CD4-positive, alpha-beta T cell (primary cell): Measurements from ENCODE around the gene DPM2. TPM values are rescaled to one million over a fixed set of nuclear protein-coding genes. Genes with fewer than 3 reads are reported as not detected.

Experiments
- ATAC-seq: fragments of 200-7000 bp; cut with Tn5 transposase; one replicate; pipeline ENCODE4 v1.10.0; 2022; ENCODE audit warnings: mild to moderate bottlenecking; ENCODE audit not compliant: poor library complexity
- CTCF ChIA-PET: fragments of 350-600 bp; sonication (Branson Sonifier 250); formaldehyde crosslinking; loops from one replicate; lab custom pipeline; 2021; ENCODE audit warnings: antibody characterized with exemption, inconsistent platforms; lab: Charles Lee
- POLR2A ChIA-PET: fragments of 350-600 bp; sonication (Branson Sonifier 250); formaldehyde crosslinking; loops from one replicate; lab custom pipeline; 2021; ENCODE audit warnings: antibody characterized with exemption, inconsistent platforms; lab: Charles Lee
- DNase-seq, 14 experiments: peaks; one replicate each; pipeline ENCODE4 v3.0.0-alpha.2; 2013 to 2020; ENCODE audit warnings: mixed read lengths in 2 of 14
- H3K27ac ChIP-seq, 2 donors: one replicate each; pipeline versions ENCODE4 v1.5.1 to v1.7.0; 2013; ENCODE audit warnings: low read length in 2 of 2, low read depth in 1 of 2, mild to moderate bottlenecking in 1 of 2
- H3K27me3 ChIP-seq, 2 experiments: 1 replicate in 1 of 2; 2 replicates in 1 of 2; pipeline versions ENCODE4 v1.6.1 to v1.7.0; 2013; ENCODE audit warnings: low read length in 2 of 2, control low read depth in 1 of 2, mild to moderate bottlenecking in 1 of 2, moderate library complexity in 1 of 2; ENCODE audit not compliant: insufficient read depth in 2 of 2, control insufficient read depth in 1 of 2
- H3K36me3 ChIP-seq: one replicate; pipeline ENCODE4 v1.6.1; 2013; ENCODE audit warnings: low read length, control low read depth; ENCODE audit not compliant: insufficient read depth
- H3K4me1 ChIP-seq: one replicate; pipeline ENCODE4 v1.6.1; 2013; ENCODE audit warnings: low read length, control low read depth; ENCODE audit not compliant: insufficient read depth
- H3K4me3 ChIP-seq: one replicate; pipeline ENCODE4 v1.5.1; 2013; ENCODE audit warnings: mild to moderate bottlenecking, low read length, moderate library complexity
- H3K9me3 ChIP-seq, 2 experiments: 1 replicate in 1 of 2; 2 replicates in 1 of 2; pipeline versions ENCODE4 v1.6.1 to v1.7.0; 2013; ENCODE audit warnings: low read length in 2 of 2, mild to moderate bottlenecking in 2 of 2, control low read depth in 1 of 2, moderate library complexity in 1 of 2; ENCODE audit not compliant: control insufficient read depth in 1 of 2, insufficient read depth in 1 of 2
- H3K27ac Mint-ChIP-seq: one replicate; pipeline ENCODE4 v1.8.0; 2020; ENCODE audit warnings: mixed read lengths
- H3K27me3 Mint-ChIP-seq: one replicate; pipeline ENCODE4 v1.8.0; 2021; ENCODE audit warnings: mixed read lengths
- H3K36me3 Mint-ChIP-seq: one replicate; pipeline ENCODE4 v1.8.0; 2021; ENCODE audit warnings: low read depth, mixed read lengths
- H3K4me1 Mint-ChIP-seq: one replicate; pipeline ENCODE4 v1.8.0; 2021; ENCODE audit warnings: low read depth, mixed read lengths
- H3K4me3 Mint-ChIP-seq: one replicate; pipeline ENCODE4 v1.8.0; 2020; ENCODE audit warnings: mild to moderate bottlenecking, mixed read lengths
- H3K9me3 Mint-ChIP-seq: one replicate; pipeline ENCODE4 v1.8.0; 2020; ENCODE audit warnings: mixed read lengths
- CTCF ChIP-seq: fragments of 200-600 bp; IDR thresholded peaks from one replicate; pipeline ENCODE4 v1.8.0; 2022; ENCODE audit warnings: antibody characterized with exemption, mild to moderate bottlenecking
- intact Hi-C, 2 experiments: fragments of 100-400 bp; cut with DNase I in 1 of 2; cut with micrococcal nuclease in 1 of 2; formaldehyde crosslinking; loops; one replicate each; pipeline versions ENCODE4 v1.15.1 to v1.9.0; 2023 to 2025; cut with DNase I, micrococcal nuclease
- total RNA-seq, 174 experiments: library from RNA in 2 of 174; stranded (reverse) in 2 of 174; gene quantifications; one replicate each; pipeline ENCODE4 v1.2.3 and lab custom pipeline; 2021 to 2026

DPM2 gene
- total RNA-seq, 2 experiments from 2014 or later, result 41.7 to 47.6 TPM

DNA sequence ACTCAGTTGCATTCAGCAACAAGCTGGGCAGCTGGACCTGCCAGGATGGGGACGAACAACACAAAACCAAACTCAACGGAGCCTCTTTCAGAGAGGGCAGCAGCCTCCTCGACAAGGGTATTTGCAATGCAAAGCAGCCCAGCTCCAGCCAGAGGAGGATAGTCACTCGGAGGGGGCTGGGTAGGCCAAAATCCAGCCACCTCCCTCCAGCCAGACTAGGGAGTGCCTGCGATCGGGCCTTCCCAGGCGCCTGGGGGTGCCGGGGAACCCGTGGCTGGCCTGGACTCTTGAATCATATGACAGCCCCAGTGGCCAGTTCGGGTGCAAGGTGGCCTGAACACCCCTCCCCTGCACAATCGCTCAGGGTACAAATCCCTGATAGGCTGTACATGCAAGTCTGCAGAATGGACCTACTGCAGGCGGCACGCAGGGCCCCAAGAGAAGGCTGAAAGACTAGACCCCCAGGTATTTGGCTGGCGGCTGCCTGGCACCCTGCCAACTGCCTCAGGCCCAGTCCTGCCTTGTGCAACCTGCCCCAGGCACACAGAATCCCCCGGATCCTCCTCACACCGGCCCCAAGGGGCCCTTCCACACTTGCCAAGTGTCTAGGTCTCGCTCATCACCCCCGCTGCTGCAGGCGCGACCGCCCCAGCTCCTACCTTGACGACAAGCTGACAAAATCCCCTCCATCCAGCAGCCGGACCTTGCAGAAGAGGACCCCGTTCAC lies 41.8 kb upstream of the DPM2 start:
- H3K4me3 ChIP-seq, result peak overlapping the region; percentile 67
- H3K27ac Mint-ChIP-seq, result peak overlapping the region; percentile 97

GRCh38 chr9:127979015-127979332 lies 41.3 kb upstream of the DPM2 start:
- intact Hi-C loops, result no loop called here
- H3K4me3 ChIP-seq, result peak overlapping the region; percentile 67
- Mint-ChIP-seq H3K36me3 (peaks cover 66% of the 10 kb centered on the region), H3K4me3 (peak overlapping the region; percentile 91), H3K27me3 (no peaks in the 10 kb centered on the region), H3K27ac (peak overlapping the region; percentile 97), H3K9me3 (no peaks in the 10 kb centered on the region), H3K4me1 (peaks cover 59% of the 10 kb centered on the region)
- H3K36me3 ChIP-seq, result peaks cover 40% of the 10 kb centered on the region
- TF ChIP-seq CTCF, result no peak
- no peaks in the 10 kb centered on the region for H3K27me3 ChIP-seq
- peaks cover 71% of the 10 kb centered on the region for H3K4me1 ChIP-seq
- peak in 1 of 14 experiments; percentile 14 for DNase-seq
- ChIA-PET POLR2A (interaction anchor here (0.9 to 34.9 kb wide), 8 partner anchors 10 to 89 kb away, joined by 3 to 1020 read pairs (median 56); partner anchors contain the start of genes NAIF1 and SLC25A25), CTCF (interaction anchor here (1.0 to 4.0 kb wide), 6 partner anchors 9 to 56 kb away, joined by 3 to 24 read pairs (median 4); no protein-coding TSS in a partner anchor)
- peak overlapping the region; percentile 21 to 73 for H3K27ac ChIP-seq
- no peaks in the 10 kb centered on the region for H3K9me3 ChIP-seq
- no peak for ATAC-seq

More for the DNA sequence above, 41.8 kb upstream of the DPM2 start:
- TF ChIP-seq CTCF, result no peak
- H3K4me1 ChIP-seq, result peaks cover 69% of the 10 kb centered on the region
- peak in 4 of 14 experiments; percentile 48 to 60 (median 55) for DNase-seq
- H3K4me1 Mint-ChIP-seq, result peaks cover 55% of the 10 kb centered on the region
- intact Hi-C loops, result loop anchor here (2.0 kb wide), 2 partner anchors 37 to 47 kb away; no protein-coding TSS in a partner anchor
- H3K9me3 ChIP-seq, result no peaks in the 10 kb centered on the region
- peaks cover 61% of the 10 kb centered on the region for H3K36me3 Mint-ChIP-seq
- H3K27ac ChIP-seq, result peak overlapping the region in 1 of 2 donors; percentile 21
- ChIA-PET POLR2A (interaction anchor here (0.8 to 34.9 kb wide), 14 partner anchors 11 to 93 kb away, joined by 3 to 1020 read pairs (median 4); partner anchors contain the start of genes NAIF1 and SLC25A25), CTCF (interaction anchor here (0.8 to 4.0 kb wide), 6 partner anchors 9 to 55 kb away, joined by 3 to 24 read pairs (median 4); no protein-coding TSS in a partner anchor)
- ATAC-seq, result no peak
- peak overlapping the region; percentile 91 for H3K4me3 Mint-ChIP-seq
- no peaks in the 10 kb centered on the region for H3K9me3 Mint-ChIP-seq
- H3K36me3 ChIP-seq, result peaks cover 38% of the 10 kb centered on the region
- no peaks in the 10 kb centered on the region for H3K27me3 Mint-ChIP-seq
- no peaks in the 10 kb centered on the region for H3K27me3 ChIP-seq

- Mint-ChIP-seq H3K36me3 (peaks cover 72% of the 10 kb centered on the region), H3K4me1 (peaks cover 59% of the 10 kb centered on the region), H3K27ac (peak overlapping the region; percentile 97), H3K9me3 (no peaks in the 10 kb centered on the region), H3K4me3 (peak overlapping the region; percentile 91), H3K27me3 (no peaks in the 10 kb centered on the region)
- ATAC-seq, result no peak
- H3K4me1 ChIP-seq, result peaks cover 71% of the 10 kb centered on the region
- DNase-seq, result peak in 3 of 14 experiments; percentile 25 to 36 (median 34)
- no peaks in the 10 kb centered on the region for H3K27me3 ChIP-seq
- H3K9me3 ChIP-seq, result no peaks in the 10 kb centered on the region
- ChIA-PET POLR2A (interaction anchor here (0.7 to 34.9 kb wide), 11 partner anchors 9 to 95 kb away, joined by 3 to 1020 read pairs (median 4); partner anchors contain the start of genes NAIF1, PIP5KL1 and SLC25A25), CTCF (interaction anchor here (0.7 to 4.0 kb wide), 8 partner anchors 8 to 57 kb away, joined by 3 to 24 read pairs (median 4); no protein-coding TSS in a partner anchor)
- TF ChIP-seq CTCF, result no peak
- peaks cover 40% of the 10 kb centered on the region for H3K36me3 ChIP-seq
- intact Hi-C loops, result loop anchor here in 1 of 2 experiments (2.0 kb wide), 1 partner anchor 21 kb away; no protein-coding TSS in a partner anchor
- H3K27ac ChIP-seq, result peak overlapping the region; percentile 73 to 96
- H3K4me3 ChIP-seq, result peak overlapping the region; percentile 67
Measured at GRCh38 chr9:127977884-127978647, 40.4 kb upstream of the DPM2 start.
